Activated effector memory CD4-positive, alpha-beta T cell treated with anti-CD3 and anti-CD28 coated beads, Interleukin-2, amount 50 U/mL, for 16 hours (primary cell): Measurements from ENCODE around the gene NAV1.

Experiments used
- DNase-seq: peaks from one replicate; pipeline ENCODE4 v3.0.0-alpha.2; 2020

Gene NAV1

DNA sequence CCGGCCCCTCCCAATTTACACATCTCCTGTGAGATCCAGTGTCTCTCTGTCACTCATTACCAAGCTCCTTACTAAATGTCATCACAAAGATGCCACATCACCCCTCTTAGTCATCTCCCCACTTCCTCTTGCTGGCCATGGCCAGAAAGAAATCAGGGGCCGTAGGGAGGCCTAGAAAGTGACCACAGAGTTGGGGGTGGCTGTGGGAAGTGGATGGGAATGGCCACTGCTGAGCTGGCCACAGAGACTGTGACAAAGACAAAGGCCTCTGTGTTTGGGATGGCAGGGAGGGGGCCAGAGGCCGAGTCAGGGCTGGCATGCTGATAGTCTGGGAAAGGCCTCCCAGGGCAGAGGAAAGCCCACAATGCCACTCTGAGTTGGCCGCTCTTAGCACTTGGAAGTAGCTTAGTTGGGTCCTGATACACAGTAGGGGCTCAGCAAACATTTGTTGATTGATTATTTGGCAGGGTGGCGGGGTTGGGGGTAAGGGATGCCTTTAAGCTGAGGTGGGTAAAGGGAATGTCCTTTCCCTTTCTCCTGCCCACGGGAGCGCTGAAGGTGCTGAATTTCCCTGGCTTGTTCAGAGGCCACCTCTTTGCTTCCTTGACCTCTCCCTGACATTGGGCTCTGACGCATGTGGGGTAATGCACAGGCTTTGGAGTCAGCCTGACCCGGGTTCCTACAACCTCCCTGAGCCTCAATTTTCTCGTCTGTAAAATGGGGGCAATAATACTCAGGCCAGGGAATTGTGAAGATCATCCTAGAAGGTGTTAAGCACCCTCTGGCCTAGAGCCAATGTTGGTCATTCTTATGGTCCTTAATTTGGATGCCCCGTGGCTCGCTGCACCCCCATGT lies 13.2 kb downstream of the NAV1 start:
- DNase-seq: no peak

DNA sequence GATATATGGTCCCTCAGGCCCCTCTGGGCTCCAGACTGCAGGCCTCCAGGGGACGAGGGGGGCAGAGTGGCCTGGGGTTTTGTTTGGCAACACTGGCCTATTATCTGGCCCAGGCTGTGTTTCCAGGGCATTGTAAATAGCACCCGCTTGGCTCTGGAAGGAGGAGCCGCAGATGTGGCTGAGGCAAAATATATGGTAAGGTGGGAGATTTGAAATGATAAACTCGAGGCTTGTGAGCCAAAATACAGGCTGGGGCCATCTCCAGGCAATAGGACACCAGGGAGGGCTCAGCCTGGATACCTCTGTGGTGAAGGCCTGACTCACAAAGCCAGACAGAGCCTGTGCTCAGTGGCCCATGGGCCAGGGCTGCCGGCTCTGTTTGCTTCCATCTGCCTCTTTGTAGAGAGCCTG lies 14.0 kb downstream of the NAV1 start:
- no peak for DNase-seq

DNA sequence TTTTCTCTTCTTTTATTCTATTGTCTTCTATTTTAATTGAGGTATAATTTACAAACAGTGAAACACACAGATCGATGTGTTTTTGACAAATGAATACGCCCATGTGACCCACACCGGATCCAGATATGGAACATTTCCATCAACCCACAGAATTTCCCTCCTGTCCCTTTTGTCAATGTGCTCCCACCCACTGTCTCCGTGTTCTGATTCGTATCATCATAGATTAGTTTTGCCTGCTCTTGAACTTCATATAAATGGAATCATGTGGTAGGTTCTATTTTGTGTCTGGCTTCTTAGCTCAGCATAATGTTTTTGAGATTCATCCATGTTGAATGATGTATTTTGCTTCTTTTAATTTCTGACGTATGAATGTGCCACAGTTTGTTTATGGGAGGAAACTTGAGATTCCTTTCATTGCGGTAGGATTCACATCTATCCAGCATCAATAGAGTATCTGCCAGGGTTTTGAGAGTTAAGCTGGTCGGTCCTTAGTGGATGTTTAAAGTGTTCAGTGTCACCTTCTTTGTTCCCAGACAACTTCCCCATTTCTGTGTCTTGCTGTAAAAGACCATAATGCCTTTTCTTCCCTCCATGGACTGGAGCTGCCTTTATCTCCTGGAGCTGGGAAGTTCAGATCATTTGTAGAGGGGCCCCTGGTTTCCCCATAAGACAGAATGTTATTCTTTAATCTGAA lies 14.7 kb downstream of the NAV1 start:
- DNase-seq: no peak

DNA sequence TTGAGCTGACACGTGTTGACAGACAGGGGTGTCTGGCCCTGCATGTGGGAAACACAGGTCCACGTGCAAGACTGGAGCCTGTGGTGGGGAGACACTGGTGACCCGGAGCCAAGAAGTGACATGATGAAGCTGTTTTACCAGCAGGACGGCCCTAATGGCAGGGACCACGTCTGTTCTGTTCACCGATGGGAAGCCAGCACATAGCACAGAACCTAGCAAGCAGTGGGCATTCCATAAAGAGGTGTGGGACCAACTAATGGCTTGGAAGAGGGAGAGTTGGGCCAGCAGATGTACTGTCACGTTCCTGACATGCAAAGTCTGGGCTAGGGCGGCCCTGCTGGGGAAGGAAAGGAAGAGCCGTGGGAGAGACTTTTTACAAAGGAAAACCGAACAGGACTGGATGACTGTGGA lies 15.3 kb downstream of the NAV1 start:
- no peak for DNase-seq

DNA sequence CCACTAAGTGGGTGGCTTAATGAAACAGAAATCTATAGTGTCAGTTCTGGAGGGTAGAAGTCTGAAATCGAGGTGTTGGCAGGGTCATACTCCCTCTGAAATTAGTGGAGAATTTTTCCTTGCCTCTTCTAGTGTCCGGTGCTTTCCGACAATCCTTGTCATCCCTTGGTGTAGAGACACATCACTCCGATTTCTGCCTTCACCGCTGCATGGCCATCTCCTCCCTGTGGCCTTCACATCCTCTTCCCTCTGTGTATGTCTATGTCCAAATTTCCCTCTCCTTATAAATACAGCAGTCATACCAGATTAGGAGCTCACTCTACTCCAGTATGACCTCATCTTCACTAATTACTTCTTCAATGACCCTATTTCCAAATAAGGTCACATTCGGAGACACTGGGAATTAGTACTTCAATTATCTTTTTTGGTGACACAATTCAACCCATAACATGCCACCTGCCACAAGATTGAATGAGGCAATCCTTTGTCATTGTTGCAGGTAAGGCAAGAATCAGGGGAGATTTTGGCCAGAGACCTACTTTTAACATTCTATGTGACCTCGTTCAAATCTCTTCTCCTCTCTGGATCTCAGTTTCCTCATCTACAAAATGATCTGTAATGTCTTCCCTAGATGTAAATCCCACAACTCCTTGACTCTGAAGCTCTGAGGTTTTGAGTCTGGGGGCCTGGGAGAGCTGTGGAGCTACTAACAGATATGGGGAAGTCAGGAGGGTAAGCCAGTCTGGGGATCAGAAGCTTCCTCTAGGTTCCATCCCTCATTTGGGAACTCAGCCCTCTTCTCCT lies 16.1 kb downstream of the NAV1 start:
- DNase-seq: no peak

DNA sequence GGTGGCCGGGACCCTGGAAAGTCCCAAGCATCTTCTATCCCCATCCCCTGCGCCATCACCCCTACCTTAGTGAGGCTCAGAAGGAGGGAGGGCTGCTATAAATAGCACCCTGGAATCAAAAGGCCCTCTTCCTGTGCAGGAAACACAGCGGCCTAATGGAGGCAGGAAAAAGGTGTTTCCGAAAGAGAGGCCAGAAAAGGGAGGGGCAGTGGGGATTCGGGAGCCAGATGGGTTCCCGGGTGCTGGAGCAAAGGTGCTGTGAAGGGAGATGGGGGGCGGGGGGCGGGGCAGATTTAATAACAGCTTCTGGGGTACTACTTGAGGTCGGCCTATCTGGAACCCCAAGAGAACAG lies 16.6 kb downstream of the NAV1 start:
- no peak for DNase-seq

DNA sequence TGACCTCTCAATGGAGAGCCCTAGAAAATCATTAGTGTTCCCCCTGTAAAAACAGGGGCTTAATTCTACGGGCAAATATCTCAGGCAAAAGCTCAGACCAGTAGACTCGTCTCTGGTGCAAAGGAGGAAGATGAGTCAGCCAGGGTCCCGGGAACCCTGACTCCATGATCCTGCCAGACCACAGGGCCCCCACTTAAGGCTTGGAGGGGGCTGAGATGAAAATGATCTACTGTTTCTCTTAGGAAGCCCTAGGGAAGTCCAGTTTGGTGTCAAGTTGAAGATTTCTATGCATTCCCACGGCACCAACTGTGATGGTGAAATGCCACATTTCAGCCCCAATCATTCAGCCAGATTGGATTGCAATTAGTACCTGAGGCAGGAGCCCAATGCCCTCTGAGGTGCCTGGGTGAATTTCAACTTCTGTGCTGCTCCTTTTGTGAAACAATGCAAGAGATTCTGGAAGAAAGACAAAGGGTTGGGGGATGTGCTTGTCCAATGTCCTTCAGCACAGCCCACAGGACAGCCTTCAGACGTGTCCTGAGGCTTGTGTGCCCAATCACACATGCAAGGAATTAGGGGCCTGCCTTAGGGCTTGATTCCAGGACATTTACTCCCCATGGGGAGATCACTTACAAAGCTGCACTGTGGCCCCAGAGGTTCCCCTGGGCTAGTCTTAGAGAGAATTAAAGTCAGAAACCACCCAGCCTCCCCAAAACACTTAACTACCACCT lies 18.1 kb downstream of the NAV1 start:
- DNase-seq: no peak

DNA sequence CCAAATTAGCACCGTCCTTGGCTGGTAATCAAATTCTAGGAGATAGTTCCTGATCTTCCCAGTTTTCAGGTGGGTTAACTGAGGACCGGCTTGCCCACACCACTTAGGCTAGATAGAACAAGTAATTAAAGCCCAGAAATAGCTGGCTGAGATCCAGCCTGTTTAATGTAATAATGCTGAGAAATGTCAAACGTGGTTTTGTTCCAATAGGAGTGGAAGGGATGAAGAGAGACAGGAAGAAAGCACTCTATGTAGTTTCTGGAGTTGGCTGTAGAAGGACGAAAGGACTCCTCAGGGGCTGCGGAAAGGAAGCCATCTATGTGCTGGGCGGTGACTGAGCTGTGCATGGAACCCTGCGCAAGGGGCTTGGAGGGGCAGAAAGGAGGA lies 18.6 kb downstream of the NAV1 start:
- no peak for DNase-seq

DNA sequence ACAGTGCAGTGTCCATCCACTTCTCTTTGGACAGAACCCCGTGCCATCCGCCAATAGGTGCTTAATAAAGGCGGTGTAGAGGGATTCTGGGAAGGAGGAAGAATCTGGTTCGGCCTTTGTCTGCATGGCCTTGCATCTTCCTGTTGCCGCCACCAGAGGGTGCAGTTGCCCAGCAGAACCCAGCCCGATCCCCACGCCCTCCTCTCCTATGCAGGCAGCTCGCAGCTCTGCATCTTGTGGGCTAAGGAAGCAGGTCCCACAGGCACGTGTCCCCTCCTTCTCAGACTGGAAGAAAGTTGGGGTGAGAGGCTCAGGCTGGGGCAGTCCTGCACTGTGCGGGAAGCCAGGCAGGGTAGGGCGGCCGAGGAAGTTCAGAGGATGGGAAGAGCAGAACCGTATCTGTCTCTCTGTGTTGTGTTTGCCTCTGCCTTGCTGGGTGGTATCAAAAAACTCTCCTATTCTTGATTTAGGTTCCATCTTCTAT lies 20.8 kb downstream of the NAV1 start:
- DNase-seq: peak; percentile 84

DNA sequence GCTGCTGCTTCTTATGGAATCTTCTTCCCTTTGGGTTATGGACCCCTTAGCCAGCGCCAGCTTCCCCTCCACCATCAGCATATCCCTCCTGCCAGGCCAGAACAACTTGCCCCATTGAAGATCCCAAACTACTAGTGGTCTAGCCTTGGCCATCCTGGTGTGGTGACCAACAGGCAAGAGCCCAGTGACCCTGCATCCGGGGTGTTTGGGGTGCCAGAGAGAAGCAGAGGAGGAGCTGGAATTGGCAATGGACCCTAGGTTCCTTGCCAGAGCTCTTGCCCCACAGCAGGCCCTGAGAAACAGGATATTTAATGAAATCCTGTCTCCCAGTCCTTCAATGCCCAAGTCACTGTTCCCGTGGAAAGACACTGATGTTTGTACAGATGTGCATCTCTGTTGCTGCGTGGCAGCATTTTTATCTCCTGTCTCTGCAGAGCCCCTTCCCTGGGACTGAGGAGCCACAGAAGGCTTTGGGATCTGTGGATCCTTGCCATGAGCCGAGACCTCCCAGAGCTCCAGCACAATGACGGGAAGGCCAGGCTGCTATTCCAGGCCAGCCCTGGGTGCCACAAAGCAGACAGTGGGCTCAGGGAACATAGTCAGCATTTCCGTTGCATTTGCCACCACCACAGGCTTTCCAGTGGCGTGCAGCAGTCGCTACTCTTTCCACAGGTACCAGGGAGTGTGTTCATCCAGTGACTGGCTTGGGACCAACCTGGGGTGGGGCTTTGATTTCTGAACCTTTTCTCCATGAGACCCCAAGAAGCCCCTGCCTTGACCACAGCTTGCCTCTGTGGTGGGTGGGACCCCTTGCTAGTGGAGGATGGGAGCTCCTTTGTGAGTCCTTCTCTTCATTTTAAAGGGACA lies 21.6 kb downstream of the NAV1 start:
- no peak for DNase-seq

DNA sequence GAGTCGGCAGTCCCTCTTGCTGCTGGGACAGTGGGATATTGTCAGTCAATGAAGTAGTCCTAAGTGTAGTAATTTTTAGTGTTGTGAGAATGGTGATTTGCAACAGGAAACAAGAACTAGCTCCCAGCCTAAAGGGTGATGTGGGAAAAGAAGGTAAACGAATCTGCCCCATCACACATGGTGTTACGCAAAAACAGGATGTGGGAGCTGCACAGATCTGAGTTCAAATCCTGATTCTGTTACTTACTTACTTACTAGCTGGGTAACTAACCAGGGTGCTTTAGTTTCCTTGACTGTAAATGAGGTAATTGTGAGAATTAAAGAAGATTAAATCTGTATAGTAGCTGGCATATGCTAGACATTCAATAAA lies 22.3 kb downstream of the NAV1 start:
- DNase-seq: no peak

DNA sequence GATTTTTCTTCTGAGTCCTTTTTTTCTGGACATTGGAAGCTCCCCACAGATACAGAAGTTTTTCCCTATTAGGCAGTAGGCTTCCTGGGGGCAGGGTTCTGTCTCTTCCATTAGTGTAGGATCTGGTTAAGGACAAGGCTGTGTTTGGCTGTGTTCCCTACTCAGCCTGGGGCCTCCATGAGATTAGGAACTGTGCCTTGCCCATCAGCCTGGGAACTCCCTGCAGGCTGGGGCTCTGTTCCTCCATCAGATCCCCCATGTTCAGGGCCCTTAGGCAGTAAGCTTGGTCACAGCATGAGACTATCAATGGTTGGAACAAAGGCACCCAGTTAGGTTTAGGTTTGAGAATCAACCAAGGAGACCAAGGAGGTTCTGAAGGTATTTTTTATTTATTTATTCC lies 22.7 kb downstream of the NAV1 start:
- DNase-seq: no peak

DNA sequence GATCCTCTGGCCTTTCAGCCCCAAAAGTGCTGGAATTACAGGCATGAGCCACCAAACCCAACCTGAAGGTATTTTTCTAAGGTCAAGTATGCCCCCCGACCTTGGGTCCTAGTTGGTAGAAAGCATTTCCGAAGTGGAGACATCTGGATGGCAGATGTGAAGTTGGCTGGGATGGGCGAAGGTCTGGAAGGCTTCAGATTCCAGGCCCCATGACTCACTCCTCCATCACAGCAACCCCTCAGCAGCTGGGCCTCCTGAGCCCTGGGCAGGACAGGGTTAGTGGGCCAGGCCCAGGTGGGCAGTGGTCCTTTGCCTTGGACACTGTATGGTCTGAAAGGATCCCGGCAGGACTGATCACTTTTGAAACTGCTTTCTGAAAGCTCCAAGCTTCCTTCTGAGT lies 23.3 kb downstream of the NAV1 start:
- DNase-seq: no peak

DNA sequence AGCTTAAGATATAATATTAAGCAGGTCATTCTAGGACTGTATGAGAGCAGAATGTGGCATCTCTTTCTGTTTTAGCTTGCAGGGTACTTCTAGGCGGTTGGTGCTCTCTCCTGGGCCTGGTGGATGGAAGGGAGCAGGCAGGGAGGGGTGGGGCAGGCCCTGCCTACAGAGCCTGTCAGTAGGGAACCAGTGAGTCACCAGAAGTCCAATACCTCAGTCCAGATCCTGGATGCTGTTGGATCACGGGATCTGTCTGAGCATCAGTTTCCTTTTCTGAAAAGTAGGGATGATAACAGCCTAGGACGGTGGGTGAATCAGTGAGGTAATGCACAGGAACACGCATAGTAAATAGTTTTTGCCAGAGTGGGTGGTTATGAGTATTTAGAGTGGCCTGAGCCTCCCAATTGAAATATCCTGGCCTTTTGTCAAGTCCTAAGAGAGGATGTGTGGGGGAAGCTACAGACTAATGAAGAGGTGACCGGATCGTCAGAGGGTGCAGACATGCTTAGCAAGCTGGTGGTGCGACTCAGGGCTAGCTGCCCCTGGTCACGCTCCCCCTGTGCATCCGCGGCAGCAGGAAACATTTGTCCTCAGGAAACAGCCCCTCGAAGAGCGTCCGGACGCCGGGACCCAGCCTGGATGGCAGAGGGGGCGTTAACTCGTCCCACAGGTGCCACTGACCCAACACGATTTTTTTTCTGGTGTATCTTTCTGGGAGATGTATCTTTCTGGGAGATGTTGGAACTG lies 23.9 kb downstream of the NAV1 start:
- no peak for DNase-seq

DNA sequence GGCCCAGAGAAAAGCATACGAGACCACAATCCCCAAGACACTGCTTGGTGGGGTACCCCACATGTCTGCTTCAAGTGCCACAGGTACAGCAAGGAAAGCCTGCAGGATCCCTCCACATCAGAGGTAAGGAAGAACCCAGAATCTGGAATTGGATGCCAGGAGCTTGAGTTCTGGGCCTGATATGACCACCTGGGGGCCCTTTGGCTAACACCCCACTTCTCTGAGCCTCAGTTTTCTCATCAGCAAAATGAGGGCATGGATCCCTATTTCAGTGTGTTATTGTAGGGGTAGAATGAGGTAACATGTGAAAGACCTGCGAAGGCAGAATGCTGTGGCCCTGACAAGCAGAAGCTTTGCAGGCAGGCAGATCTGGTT lies 24.5 kb downstream of the NAV1 start:
- DNase-seq: no peak

DNA sequence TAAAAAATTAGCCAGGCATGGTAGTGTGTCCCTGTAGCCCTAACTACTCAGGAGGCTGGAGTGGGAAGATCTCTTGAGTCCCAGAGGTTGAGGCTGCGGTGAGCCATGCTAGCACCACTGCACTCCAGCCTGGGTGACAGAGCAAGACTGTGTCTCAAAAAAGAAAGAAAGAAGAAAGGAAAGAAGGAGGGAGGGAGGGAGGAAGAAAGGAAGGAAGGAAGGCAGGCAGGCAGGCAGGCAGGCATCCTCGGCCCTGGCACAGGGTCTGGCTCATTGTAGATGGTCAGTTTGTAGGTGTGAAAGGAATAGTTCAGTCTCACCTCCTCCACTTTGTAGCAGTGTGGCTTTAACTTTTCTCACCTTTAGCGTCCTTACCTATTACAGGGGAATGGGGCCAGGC lies 25.0 kb downstream of the NAV1 start:
- DNase-seq: no peak

DNA sequence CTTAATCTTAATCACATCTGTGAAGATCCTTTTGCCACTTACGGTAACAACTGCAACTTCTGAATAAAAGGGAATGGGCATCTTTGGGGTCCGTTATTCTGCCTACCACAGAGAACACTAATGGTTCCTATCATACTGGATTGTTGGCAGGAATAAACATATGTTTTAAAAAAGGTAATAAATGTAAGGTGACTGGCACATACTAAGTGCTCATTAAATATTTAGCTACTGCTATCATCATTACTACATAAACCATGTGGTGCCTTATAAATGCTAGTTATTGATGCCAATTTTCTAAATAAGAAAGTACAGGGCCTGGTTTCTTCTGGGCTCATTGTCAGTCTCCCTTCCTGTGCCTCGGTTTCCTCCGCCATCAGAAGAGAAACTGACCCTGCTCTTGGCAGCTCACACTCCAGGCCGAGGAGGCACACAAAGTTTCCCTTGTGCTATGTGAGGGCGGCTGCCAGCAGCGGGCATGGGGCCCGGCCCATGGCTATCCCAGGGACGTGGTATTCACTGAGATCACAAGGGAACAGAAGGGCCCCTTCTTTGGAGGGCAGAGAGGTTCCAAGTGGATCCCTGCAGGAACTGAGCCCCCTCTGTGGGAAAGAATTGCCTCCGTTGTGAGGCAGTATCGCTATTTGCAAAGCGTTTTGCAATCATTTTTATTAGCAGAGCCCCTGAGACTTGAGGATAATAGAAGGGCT lies 26.2 kb downstream of the NAV1 start:
- DNase-seq: no peak

DNA sequence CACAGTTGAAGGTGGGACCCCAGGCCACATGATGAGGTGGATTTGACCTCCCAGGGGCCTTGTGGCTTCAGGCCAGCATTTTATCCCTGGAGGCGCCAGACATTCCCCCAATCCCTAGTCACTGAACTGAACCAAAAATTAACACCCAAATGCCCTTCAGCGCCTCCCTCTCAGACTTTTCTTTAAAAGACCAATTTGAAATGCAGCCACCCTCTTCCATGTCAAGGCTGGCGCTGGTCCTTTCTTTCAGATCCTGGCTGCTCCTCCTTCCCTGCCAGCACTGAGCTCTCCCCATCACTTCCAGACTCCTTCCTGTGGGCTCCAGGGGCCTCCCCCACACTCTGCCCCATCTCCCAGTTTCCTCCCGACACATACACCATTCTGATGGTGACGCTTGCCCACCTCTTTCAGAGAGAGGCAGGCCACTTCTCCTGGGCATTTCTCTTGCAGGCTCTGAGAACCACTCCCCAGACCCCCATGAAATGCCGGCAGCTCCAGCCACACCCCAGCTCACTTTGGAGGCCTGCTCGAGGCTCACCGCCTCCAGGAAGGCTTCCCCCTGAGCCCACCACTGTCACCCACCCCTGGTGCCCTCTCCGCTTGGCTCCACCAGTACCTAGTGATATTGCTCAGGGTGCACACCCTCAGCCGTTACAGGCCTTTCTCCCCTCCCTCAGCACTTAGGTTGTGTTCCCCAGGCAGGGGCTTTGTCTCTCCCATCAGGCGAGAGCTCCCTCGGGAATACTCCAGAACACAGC lies 27.0 kb downstream of the NAV1 start:
- no peak for DNase-seq

DNA sequence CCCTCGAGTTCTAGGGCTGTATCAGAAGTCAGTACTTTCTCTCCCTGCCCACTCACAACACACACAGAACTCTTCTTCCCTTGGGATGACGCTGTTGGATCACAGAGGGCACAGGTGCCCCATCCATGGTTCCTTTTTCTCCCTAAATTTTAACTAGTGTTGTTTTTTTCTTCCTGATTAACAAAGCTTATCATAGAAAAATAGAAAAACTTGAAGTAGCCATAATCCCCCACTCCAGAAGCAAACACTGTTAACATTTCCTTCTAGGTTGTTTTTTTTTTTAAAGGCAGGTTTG lies 27.5 kb downstream of the NAV1 start:
- no peak for DNase-seq
